Astrocyte of the spinal cord (primary cell): Measurements from ENCODE around the gene ZNF469.
"Not testable (repeated sequence)": the region's sequence is repeated elsewhere in the genome, so short reads cannot be mapped to it uniquely, and the experiment has no call there.

ENCODE experiments used
- DNase-seq: peaks from one replicate; pipeline ENCODE4 v3.0.0; 2011; ENCODE audit warnings: low read depth, low spot score
- H3K4me3 ChIP-seq: 2 replicates; pipeline ENCODE4 v1.5.1; 2011; ENCODE audit warnings: low read depth, mild to moderate bottlenecking, low read length, moderate library complexity
- CTCF ChIP-seq: IDR thresholded peaks from 2 replicates; pipeline ENCODE4 v1.5.1; 2012; ENCODE audit warnings: low read depth, mild to moderate bottlenecking, low read length, inconsistent platforms
- in situ Hi-C: cut with HindIII; loops from 2 replicates; pipeline ENCODE4 v1.10.0; 2017; ENCODE audit warnings: low sequenced_read_pairs

ZNF469 gene

GRCh38 chr16:88409296-88410065 is 26.7 kb downstream of the ZNF469 start:
- H3K4me3 ChIP-seq = no peak overlapping the region
- in situ Hi-C loops = no loop called here
- no peak for TF ChIP-seq CTCF
- DNase-seq = no peak

GRCh38 chr16:88410297-88410968 is 27.7 kb downstream of the ZNF469 start:
- H3K4me3 ChIP-seq, in situ Hi-C loops, DNase-seq: not testable (repeated sequence)

GRCh38 chr16:88411951-88412576 is 29.3 kb downstream of the ZNF469 start:
- DNase-seq = no peak
- H3K4me3 ChIP-seq = no peak overlapping the region
- TF ChIP-seq CTCF = no peak
- in situ Hi-C loops = no loop called here

- no peak for DNase-seq
- in situ Hi-C loops = no loop called here
- no peak for TF ChIP-seq CTCF
- H3K4me3 ChIP-seq = no peak overlapping the region
Measured at GRCh38 chr16:88412766-88413165, 30.0 kb downstream of the ZNF469 start.

GRCh38 chr16:88413231-88413630 is 30.5 kb downstream of the ZNF469 start:
- no peak for TF ChIP-seq CTCF
- in situ Hi-C loops = no loop called here
- DNase-seq = no peak
- no peak overlapping the region for H3K4me3 ChIP-seq

DNA sequence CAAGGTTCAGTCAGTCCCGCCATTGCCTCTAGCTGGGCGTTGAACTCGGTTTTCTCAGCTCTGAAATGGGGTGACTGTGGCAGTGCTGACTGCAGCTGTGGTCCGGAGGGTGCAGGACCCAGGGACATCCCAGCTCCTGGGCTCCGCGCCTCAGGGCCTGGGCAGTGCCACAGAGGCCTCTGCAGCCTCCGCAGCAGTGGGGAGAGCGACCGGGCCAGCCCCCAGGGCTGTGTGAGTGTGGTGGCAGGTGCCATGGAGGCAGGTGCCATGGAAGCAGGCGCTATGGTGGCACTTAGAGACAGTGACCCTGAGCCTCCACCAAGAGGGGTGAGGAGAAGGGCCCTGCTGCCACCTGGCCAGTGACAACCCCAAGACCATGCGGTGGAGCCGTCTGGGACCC is 30.9 kb downstream of the ZNF469 start:
- no peak for TF ChIP-seq CTCF
- in situ Hi-C loops = no loop called here
- no peak for DNase-seq
- H3K4me3 ChIP-seq = no peak overlapping the region
